Peyer's patch (tissue), 4 donors: ENCODE results near the gene WDR35.

Source experiments
- POLR2A ChIP-seq, 2 donors: fragments of 450-650 bp; IDR thresholded peaks; one replicate each; pipeline ENCODE4 v1.5.1; 2017; ENCODE audit warnings: antibody characterized with exemption in 2 of 2, mild to moderate bottlenecking in 2 of 2, moderate library complexity in 2 of 2
- TF ChIP-seq, protein P1 (sequence below), 6 experiments: fragments of 450-650 bp in 4 of 6; fragments of 200-600 bp in 2 of 6; sonication (generic) in 1 of 6; IDR thresholded peaks; one replicate each; pipeline ENCODE4 v1.5.1; 2017 to 2019; ENCODE audit warnings: antibody characterized with exemption in 6 of 6, mild to moderate bottlenecking in 3 of 6, moderate library complexity in 1 of 6

DNA sequence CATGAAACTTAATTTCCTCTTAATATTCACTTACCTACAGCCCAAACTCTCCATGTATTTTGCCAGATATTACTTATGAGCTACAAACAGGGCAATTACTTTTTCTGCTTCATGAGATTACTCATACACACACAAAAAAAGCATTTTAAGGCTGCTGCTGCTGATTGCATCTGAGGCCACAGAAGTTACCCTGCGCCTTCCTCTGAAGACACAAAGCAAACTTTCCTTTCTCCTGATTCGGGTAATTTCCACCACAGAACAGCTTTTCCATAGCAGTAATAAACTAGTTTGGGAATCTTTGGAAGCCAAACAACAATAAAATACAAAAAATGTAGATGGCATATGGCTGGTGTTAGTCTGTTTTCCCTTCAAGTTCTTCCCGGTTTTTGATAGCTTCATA is 94.4 kb downstream of the WDR35 start:
- no peak for TF ChIP-seq POLR2A (IDR thresholded peaks at IDR 0.05)
- TF ChIP-seq, protein P1, sequence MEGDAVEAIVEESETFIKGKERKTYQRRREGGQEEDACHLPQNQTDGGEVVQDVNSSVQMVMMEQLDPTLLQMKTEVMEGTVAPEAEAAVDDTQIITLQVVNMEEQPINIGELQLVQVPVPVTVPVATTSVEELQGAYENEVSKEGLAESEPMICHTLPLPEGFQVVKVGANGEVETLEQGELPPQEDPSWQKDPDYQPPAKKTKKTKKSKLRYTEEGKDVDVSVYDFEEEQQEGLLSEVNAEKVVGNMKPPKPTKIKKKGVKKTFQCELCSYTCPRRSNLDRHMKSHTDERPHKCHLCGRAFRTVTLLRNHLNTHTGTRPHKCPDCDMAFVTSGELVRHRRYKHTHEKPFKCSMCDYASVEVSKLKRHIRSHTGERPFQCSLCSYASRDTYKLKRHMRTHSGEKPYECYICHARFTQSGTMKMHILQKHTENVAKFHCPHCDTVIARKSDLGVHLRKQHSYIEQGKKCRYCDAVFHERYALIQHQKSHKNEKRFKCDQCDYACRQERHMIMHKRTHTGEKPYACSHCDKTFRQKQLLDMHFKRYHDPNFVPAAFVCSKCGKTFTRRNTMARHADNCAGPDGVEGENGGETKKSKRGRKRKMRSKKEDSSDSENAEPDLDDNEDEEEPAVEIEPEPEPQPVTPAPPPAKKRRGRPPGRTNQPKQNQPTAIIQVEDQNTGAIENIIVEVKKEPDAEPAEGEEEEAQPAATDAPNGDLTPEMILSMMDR (IDR thresholded peaks at IDR 0.05), result no peak
